ENCODE results near the gene C8G.

The C8G gene

GRCh38 chr9:136950656-136951276 lies 5.7 kb downstream of the C8G start:
- H3K4me1 Mint-ChIP-seq = peaks cover 3% of the 10 kb centered on the region
- peak overlapping the region; percentile 83 for H3K4me3 Mint-ChIP-seq
- no peaks in the 10 kb centered on the region for H3K9me3 Mint-ChIP-seq
- no peak for ATAC-seq (ENCODE audit: low read depth)
- no peaks in the 10 kb centered on the region for H3K36me3 Mint-ChIP-seq
- H3K27me3 Mint-ChIP-seq = peaks cover 7% of the 10 kb centered on the region
- no peak overlapping the region for H3K27ac Mint-ChIP-seq
- no peak for DNase-seq (ENCODE audit: low spot score in 2 of 2)

- peaks cover 6% of the 10 kb centered on the region for H3K4me1 Mint-ChIP-seq
- H3K9me3 Mint-ChIP-seq = peaks cover 3% of the 10 kb centered on the region
- no peak for DNase-seq (ENCODE audit: low spot score in 2 of 2)
- H3K27me3 Mint-ChIP-seq = peaks cover 11% of the 10 kb centered on the region
- peaks cover 3% of the 10 kb centered on the region for H3K36me3 Mint-ChIP-seq
- no peak within 1 kb of the TSS for H3K27ac Mint-ChIP-seq
- ATAC-seq (ENCODE audit: low read depth) = no peak
- H3K4me3 Mint-ChIP-seq = no peak within 1 kb of the TSS
These were observed 6.7 kb downstream of the C8G start, which contains the start of gene LCN12 for GRCh38 chr9:136951541-136952320. TSS of gene LCN12 (plus strand) at chr9:136952273. CDS start at chr9:136952328, 55 bp downstream.

GRCh38 chr9:136952321-136952850 lies 7.3 kb downstream of the C8G start:
- H3K4me3 Mint-ChIP-seq = no peak overlapping the region
- H3K9me3 Mint-ChIP-seq = peaks cover 4% of the 10 kb centered on the region
- no peak overlapping the region for H3K27ac Mint-ChIP-seq
- peaks cover 4% of the 10 kb centered on the region for H3K36me3 Mint-ChIP-seq
- H3K27me3 Mint-ChIP-seq = peaks cover 12% of the 10 kb centered on the region
- DNase-seq (ENCODE audit: low spot score in 2 of 2) (no peak), ATAC-seq (ENCODE audit: low read depth) (no peak)
- H3K4me1 Mint-ChIP-seq = peaks cover 7% of the 10 kb centered on the region

GRCh38 chr9:136952876-136953770 lies 8.1 kb downstream of the C8G start:
- Mint-ChIP-seq H3K27me3 (peaks cover 12% of the 10 kb centered on the region), H3K4me3 (no peak overlapping the region), H3K9me3 (peaks cover 4% of the 10 kb centered on the region), H3K4me1 (peaks cover 7% of the 10 kb centered on the region), H3K36me3 (peaks cover 4% of the 10 kb centered on the region), H3K27ac (no peak overlapping the region)
- DNase-seq (ENCODE audit: low spot score in 2 of 2) (no peak), ATAC-seq (ENCODE audit: low read depth) (no peak)

DNA sequence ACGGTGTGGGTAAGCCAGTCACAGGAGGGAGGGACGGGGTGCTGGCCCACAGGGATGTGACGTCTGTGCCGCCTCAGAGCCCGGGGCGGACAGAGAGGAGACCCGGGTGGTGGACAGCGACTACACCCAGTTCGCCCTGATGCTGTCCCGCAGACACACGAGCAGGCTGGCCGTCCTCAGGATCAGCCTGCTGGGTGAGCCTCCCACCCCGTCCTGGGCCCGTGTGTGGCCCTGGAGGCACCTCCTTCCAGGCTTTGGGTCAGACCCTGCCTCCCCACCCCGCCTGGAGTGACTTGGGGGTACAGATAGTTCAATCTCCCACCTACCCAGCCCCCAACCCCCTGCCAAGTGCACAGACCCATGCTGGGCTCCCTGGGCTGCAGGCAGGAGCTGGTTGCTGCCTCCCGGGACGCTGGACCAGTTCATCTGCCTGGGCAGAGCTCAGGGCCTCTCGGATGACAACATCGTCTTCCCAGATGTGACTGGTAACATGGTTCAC lies 8.8 kb downstream of the C8G start:
- Mint-ChIP-seq H3K36me3 (peaks cover 4% of the 10 kb centered on the region), H3K27ac (no peak overlapping the region), H3K27me3 (peaks cover 15% of the 10 kb centered on the region), H3K4me1 (peaks cover 7% of the 10 kb centered on the region), H3K9me3 (peaks cover 4% of the 10 kb centered on the region), H3K4me3 (no peak overlapping the region)
- DNase-seq (ENCODE audit: low spot score in 2 of 2) (no peak), ATAC-seq (ENCODE audit: low read depth) (no peak)

GRCh38 chr9:136954270-136955083 lies 9.4 kb downstream of the C8G start:
- DNase-seq (ENCODE audit: low spot score in 2 of 2) (no peak), ATAC-seq (ENCODE audit: low read depth) (no peak)
- Mint-ChIP-seq H3K27me3 (peaks cover 16% of the 10 kb centered on the region), H3K27ac (no peak overlapping the region), H3K9me3 (peaks cover 4% of the 10 kb centered on the region), H3K4me1 (peaks cover 7% of the 10 kb centered on the region), H3K36me3 (peaks cover 4% of the 10 kb centered on the region), H3K4me3 (no peak overlapping the region)

GRCh38 chr9:136955202-136955942 lies 10.3 kb downstream of the C8G start:
- peaks cover 4% of the 10 kb centered on the region for H3K9me3 Mint-ChIP-seq
- H3K4me1 Mint-ChIP-seq = peaks cover 5% of the 10 kb centered on the region
- ATAC-seq (ENCODE audit: low read depth) (no peak), DNase-seq (ENCODE audit: low spot score in 2 of 2) (no peak)
- H3K4me3 Mint-ChIP-seq = no peak overlapping the region
- peaks cover 4% of the 10 kb centered on the region for H3K36me3 Mint-ChIP-seq
- peaks cover 18% of the 10 kb centered on the region for H3K27me3 Mint-ChIP-seq
- H3K27ac Mint-ChIP-seq = no peak overlapping the region

GRCh38 chr9:136955943-136956335 lies 10.9 kb downstream of the C8G start:
- peaks cover 4% of the 10 kb centered on the region for H3K9me3 Mint-ChIP-seq
- H3K4me3 Mint-ChIP-seq = no peak overlapping the region
- peaks cover 20% of the 10 kb centered on the region for H3K27me3 Mint-ChIP-seq
- DNase-seq (ENCODE audit: low spot score in 2 of 2) (no peak), ATAC-seq (ENCODE audit: low read depth) (no peak)
- H3K27ac Mint-ChIP-seq = no peak overlapping the region
- peaks cover 4% of the 10 kb centered on the region for H3K36me3 Mint-ChIP-seq
- H3K4me1 Mint-ChIP-seq = peaks cover 5% of the 10 kb centered on the region

GRCh38 chr9:136956604-136957003 lies 11.6 kb downstream of the C8G start:
- H3K4me3 Mint-ChIP-seq = no peak overlapping the region
- H3K9me3 Mint-ChIP-seq = peaks cover 4% of the 10 kb centered on the region
- H3K36me3 Mint-ChIP-seq = peaks cover 4% of the 10 kb centered on the region
- H3K4me1 Mint-ChIP-seq = peaks cover 5% of the 10 kb centered on the region
- DNase-seq (ENCODE audit: low spot score in 2 of 2) (no peak), ATAC-seq (ENCODE audit: low read depth) (no peak)
- H3K27me3 Mint-ChIP-seq = peaks cover 20% of the 10 kb centered on the region
- no peak overlapping the region for H3K27ac Mint-ChIP-seq

DNA sequence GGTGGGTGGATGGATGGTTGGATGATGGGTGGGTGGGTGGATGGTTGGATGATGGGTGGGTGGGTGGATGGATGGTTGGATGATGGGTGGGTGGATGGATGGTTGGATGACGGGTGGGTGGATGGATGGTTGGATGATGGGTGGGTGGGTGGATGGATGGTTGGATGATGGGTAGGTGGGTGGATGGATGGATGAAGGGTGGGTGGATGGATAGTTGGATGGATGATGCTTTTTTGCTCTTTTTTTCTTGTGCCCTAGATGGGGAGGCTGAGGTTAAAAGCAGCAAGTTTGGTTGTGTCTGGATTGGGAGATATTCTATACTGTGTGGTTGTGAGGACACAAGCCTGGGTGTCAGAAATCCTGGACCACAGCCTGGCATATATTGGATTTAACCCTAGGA lies 12.4 kb downstream of the C8G start:
- DNase-seq (ENCODE audit: low spot score in 2 of 2) = no peak
- Mint-ChIP-seq H3K4me1 (peaks cover 5% of the 10 kb centered on the region), H3K27ac (no peak overlapping the region), H3K36me3 (peaks cover 4% of the 10 kb centered on the region), H3K4me3 (no peak overlapping the region), H3K27me3 (peaks cover 20% of the 10 kb centered on the region), H3K9me3 (peaks cover 4% of the 10 kb centered on the region)
- ATAC-seq (ENCODE audit: low read depth) = no peak

DNA sequence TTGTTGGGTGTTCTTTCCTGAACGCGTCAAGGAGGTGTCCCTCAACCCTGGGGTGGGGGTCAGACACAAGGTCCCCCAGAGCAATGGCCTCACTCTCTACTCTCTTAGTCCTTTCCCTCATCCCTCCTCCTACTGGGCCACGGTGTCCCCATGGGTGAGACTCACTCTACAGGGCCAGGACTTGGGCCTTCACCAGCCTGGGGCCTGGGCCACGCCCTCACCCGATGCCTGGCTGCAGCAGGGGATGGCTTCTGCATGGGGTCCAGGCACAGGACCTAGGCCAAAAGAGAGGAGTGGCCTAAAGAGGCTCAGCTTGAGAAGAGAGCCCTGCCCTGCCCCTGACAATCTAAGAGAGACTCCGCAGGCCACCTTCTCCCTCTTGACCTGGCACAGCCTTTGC lies 12.9 kb downstream of the C8G start:
- Mint-ChIP-seq H3K4me1 (peaks cover 5% of the 10 kb centered on the region), H3K36me3 (peaks cover 4% of the 10 kb centered on the region), H3K27me3 (peaks cover 20% of the 10 kb centered on the region), H3K27ac (no peak overlapping the region), H3K9me3 (peaks cover 4% of the 10 kb centered on the region), H3K4me3 (no peak overlapping the region)
- no peak for DNase-seq (ENCODE audit: low spot score in 2 of 2)
- no peak for ATAC-seq (ENCODE audit: low read depth)

DNA sequence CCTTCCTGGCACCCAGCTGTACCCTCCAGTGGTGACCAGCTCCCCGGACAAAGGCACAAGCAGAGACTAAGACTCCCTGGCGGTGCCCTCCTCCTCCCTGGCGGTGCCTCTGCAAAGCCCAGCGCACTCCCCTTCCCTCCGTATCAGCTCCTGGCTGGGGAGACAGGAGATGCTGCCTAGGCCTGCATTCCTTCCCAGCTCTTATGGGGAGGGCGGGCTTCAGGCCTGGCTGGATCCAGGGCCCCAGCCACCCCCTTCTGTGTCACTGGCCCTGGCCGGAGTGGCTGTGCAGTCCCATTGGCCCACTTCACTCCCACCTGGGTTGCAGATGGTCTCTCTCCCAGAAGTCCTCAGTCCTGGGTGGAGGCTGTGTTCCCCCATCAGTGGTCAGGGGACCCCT lies 13.4 kb downstream of the C8G start:
- no peak overlapping the region for H3K4me3 Mint-ChIP-seq
- H3K27me3 Mint-ChIP-seq = peaks cover 20% of the 10 kb centered on the region
- no peak for DNase-seq (ENCODE audit: low spot score in 2 of 2)
- peaks cover 4% of the 10 kb centered on the region for H3K36me3 Mint-ChIP-seq
- H3K27ac Mint-ChIP-seq = no peak overlapping the region
- peaks cover 4% of the 10 kb centered on the region for H3K9me3 Mint-ChIP-seq
- no peak for ATAC-seq (ENCODE audit: low read depth)
- peaks cover 5% of the 10 kb centered on the region for H3K4me1 Mint-ChIP-seq

Data from memory B cell (primary cell).